Endodermal cell (in vitro differentiated cells): Measurements from ENCODE around the gene POLRMT. TPM values are rescaled to one million over a fixed set of nuclear protein-coding genes. Genes with fewer than 3 reads are reported as not detected.

Experiments used
- DNase-seq: peaks from one replicate; pipeline ENCODE4 v3.0.0-alpha.2; 2017
- H3K27ac ChIP-seq: 2 replicates; pipeline ENCODE4 v1.5.1; 2013; ENCODE audit warnings: mild to moderate bottlenecking, low read depth, low read length, moderate library complexity
- H3K27me3 ChIP-seq: 2 replicates; pipeline ENCODE4 v1.6.1; 2013; ENCODE audit warnings: mild to moderate bottlenecking, low read length, moderate library complexity; ENCODE audit not compliant: insufficient read depth, control insufficient read depth, poor library complexity, severe bottlenecking
- H3K36me3 ChIP-seq: 2 replicates; pipeline ENCODE4 v1.7.0; 2013; ENCODE audit warnings: mild to moderate bottlenecking, low read length, moderate library complexity; ENCODE audit not compliant: control insufficient read depth, insufficient read depth
- H3K4me1 ChIP-seq: one replicate; pipeline ENCODE4 v1.7.0; 2013; ENCODE audit warnings: low read length; ENCODE audit not compliant: control insufficient read depth, insufficient read depth
- H3K4me3 ChIP-seq: 2 replicates; pipeline ENCODE4 v1.5.1; 2013; ENCODE audit warnings: mild to moderate bottlenecking, low read length, moderate library complexity
- H3K9ac ChIP-seq: 2 replicates; pipeline ENCODE4 v1.6.1; 2013; ENCODE audit warnings: mild to moderate bottlenecking, low read length, moderate library complexity; ENCODE audit not compliant: poor library complexity, severe bottlenecking; ENCODE audit errors: extremely low read depth
- H3K9me3 ChIP-seq: 2 replicates; pipeline ENCODE4 v1.6.1; 2013; ENCODE audit warnings: mild to moderate bottlenecking, low read length, moderate library complexity; ENCODE audit not compliant: control insufficient read depth
- H3K27ac Mint-ChIP-seq: 2 replicates; pipeline ENCODE4 v1.8.0; 2020; ENCODE audit warnings: mixed read lengths
- H3K27me3 Mint-ChIP-seq: 2 replicates; pipeline ENCODE4 v1.8.0; 2021; ENCODE audit warnings: mild to moderate bottlenecking, mixed read lengths; ENCODE audit not compliant: insufficient read depth
- H3K36me3 Mint-ChIP-seq: 2 replicates; pipeline ENCODE4 v1.8.0; 2020; ENCODE audit warnings: low read depth, mixed read lengths
- H3K4me1 Mint-ChIP-seq: 2 replicates; pipeline ENCODE4 v1.8.0; 2020; ENCODE audit warnings: mixed read lengths
- H3K4me3 Mint-ChIP-seq: 2 replicates; pipeline ENCODE4 v1.8.0; 2020; ENCODE audit warnings: mild to moderate bottlenecking, moderate library complexity, mixed read lengths
- H3K9me3 Mint-ChIP-seq: 2 replicates; pipeline ENCODE4 v1.8.0; 2020; ENCODE audit warnings: mild to moderate bottlenecking, mixed read lengths
- CTCF ChIP-seq: fragments of 200-600 bp; sonication (generic); conservative IDR thresholded peaks from 2 replicates; pipeline ENCODE4 v1.5.0; 2021; ENCODE audit warnings: antibody characterized with exemption, mild to moderate bottlenecking
- WGBS, 2 experiments: methylation state at CpG; one replicate each; pipeline versions ENCODE4 v1.1.5 to v1.1.7; 2013; ENCODE audit warnings: missing lambda C conversion rate in 2 of 2, mixed read lengths in 1 of 2; ENCODE audit not compliant: insufficient coverage in 1 of 2, insufficient read length in 1 of 2; 5-methylcytosine and 5-hydroxymethylcytosine counted together
- total RNA-seq, 2 donors: library from RNA; stranded (reverse); fragmentation: NEBNext Ultra II Directional in 1 of 2; extraction: Animal tissue kit (Norgen Biotek cat#: 25700) in 1 of 2; gene quantifications; 2 replicates in 1 of 2; 3 replicates in 1 of 2; pipeline ENCODE4 v1.2.1, GENCODE V29; 2021

The POLRMT gene
- total RNA-seq, 2 donors from 2014 or later: 76.6 to 86.4 TPM

GRCh38 chr19:567296-567900 is 65.9 kb downstream of the POLRMT start:
- no peak overlapping the region for H3K4me3 ChIP-seq
- peaks cover 5% of the 10 kb centered on the region for H3K4me1 Mint-ChIP-seq
- no peak overlapping the region for H3K27ac Mint-ChIP-seq
- DNase-seq: no peak
- no peak for TF ChIP-seq CTCF
- whole genome bisulfite sequencing, 2 experiments: 94 to 96% methylated on average over 18 to 22 of the region's 22 CpGs
- peaks cover 9% of the 10 kb centered on the region for H3K36me3 Mint-ChIP-seq
- H3K27ac ChIP-seq: no peak overlapping the region
- H3K4me1 ChIP-seq: no peaks in the 10 kb centered on the region
- peaks cover 9% of the 10 kb centered on the region for H3K27me3 Mint-ChIP-seq
- H3K27me3 ChIP-seq: no peaks in the 10 kb centered on the region
- H3K36me3 ChIP-seq: peaks cover 10% of the 10 kb centered on the region
- no peak overlapping the region for H3K9ac ChIP-seq
- H3K9me3 Mint-ChIP-seq: peaks cover 9% of the 10 kb centered on the region
- H3K9me3 ChIP-seq: no peaks in the 10 kb centered on the region
- no peak overlapping the region for H3K4me3 Mint-ChIP-seq

Other genes with a start within 250 kb of the POLRMT start
- 10 to 100 TPM in 1 of 2 donors, 1 to 10 TPM in 1; 5.6 to 25.0 TPM for gene C2CD4C, start 224.4 kb downstream of the POLRMT start, total RNA-seq
- gene SHC2, start 172.5 kb downstream of the POLRMT start, total RNA-seq: 10 to 100 TPM; 56.5 to 93.0 TPM
- gene MADCAM1, start 137.1 kb downstream of the POLRMT start, total RNA-seq: 1 to 10 TPM in 1 of 2 donors, under 1 TPM in 1; 0.46 to 1.5 TPM
- 10 to 100 TPM; 11.7 to 13.0 TPM for gene TPGS1, start 126.0 kb downstream of the POLRMT start, total RNA-seq
- 100 to 1,000 TPM; 128 to 138 TPM for gene CDC34, start 101.8 kb downstream of the POLRMT start, total RNA-seq
- under 1 TPM in 1 of 2 donors, not detected in 1; 0.51 TPM for gene GZMM, start 89.5 kb downstream of the POLRMT start, total RNA-seq
- 100 to 1,000 TPM; 808 to 833 TPM for gene BSG, start 60.9 kb downstream of the POLRMT start, total RNA-seq
- under 1 TPM; 0.15 to 0.75 TPM for gene HCN2, start 43.7 kb downstream of the POLRMT start, total RNA-seq
- under 1 TPM; 0.81 to 0.82 TPM for gene FGF22, start 6.3 kb upstream of the POLRMT start, total RNA-seq
- 10 to 100 TPM; 49.1 to 66.4 TPM for gene RNF126, start 29.7 kb upstream of the POLRMT start, total RNA-seq
- gene FSTL3, start 42.9 kb upstream of the POLRMT start, total RNA-seq: 10 to 100 TPM in 1 of 2 donors, 1 to 10 TPM in 1; 9.8 to 14.1 TPM
- gene PRSS57, start 61.9 kb upstream of the POLRMT start, total RNA-seq: not detected
- 10 to 100 TPM; 32.9 to 40.8 TPM for gene PALM, start 75.4 kb upstream of the POLRMT start, total RNA-seq
- gene MISP, start 117.6 kb upstream of the POLRMT start, total RNA-seq: under 1 TPM in 1 of 2 donors, not detected in 1; 0.11 TPM
- gene PTBP1, start 163.9 kb upstream of the POLRMT start, total RNA-seq: 100 to 1,000 TPM; 647 to 694 TPM
- 100 to 1,000 TPM; 110 to 111 TPM for gene PLPPR3, start 188.4 kb upstream of the POLRMT start, total RNA-seq
- gene AZU1, start 194.3 kb upstream of the POLRMT start, total RNA-seq: 1 to 10 TPM; 2.5 to 3.7 TPM
- not detected for gene PRTN3, start 207.5 kb upstream of the POLRMT start, total RNA-seq
- gene ELANE, start 218.8 kb upstream of the POLRMT start, total RNA-seq: not detected
- 1 to 10 TPM in 1 of 2 donors, under 1 TPM in 1; 0.38 to 1.1 TPM for gene CFD, start 226.1 kb upstream of the POLRMT start, total RNA-seq